Erythroblast (primary cell): ENCODE measurements around the gene ZBTB42.

Experiments
- GATA1 ChIP-seq: IDR thresholded peaks from 2 replicates; pipeline ENCODE4 v1.6.1; 2011; ENCODE audit warnings: low read depth, mild to moderate bottlenecking, control low read depth, low read length, moderate library complexity
- POLR2A ChIP-seq: IDR thresholded peaks from 2 replicates; pipeline ENCODE4 v1.6.1; 2011; ENCODE audit warnings: mild to moderate bottlenecking, low read length

DNA sequence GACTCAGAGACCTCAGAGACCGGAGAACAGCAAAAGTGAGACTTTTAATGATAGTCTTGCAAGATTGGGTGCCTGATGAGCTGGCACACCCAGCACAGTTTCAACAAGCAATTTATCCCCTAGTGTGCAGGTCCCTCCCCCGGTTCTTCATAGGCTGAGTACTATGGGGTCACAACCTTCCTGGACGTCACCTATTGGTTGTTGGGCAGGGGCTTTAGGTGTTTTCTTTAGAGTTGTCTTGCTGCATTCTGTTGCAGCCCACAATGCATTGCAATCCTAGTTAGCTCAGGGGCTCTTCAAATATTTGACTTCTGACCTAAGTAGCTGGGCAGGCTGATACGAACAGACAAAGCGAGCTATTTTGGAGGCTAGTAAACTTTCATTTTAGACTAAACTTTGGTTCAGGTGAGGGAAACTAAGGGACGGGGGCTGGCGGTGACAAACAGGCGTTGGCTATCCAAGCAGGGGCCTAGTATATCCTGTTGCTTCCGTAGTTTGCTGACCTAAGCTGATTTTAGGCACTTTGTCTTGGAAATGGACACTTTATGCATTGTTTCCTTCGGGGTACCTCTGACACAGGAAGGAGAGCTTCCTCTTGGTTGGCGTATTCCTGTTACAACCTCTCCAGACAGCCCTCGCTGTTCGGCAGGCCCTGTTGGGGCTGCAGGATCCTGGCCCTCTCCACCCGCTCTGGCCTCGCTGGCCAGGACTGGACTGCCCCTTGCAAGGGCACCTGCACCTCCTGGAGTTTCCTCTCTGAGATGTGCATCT is 33.9 kb upstream of the ZBTB42 start:
- no peak for TF ChIP-seq POLR2A
- TF ChIP-seq GATA1: no peak
